Muscle layer of duodenum (tissue), 2 donors: ENCODE data around the gene RHBDL2.
"Not testable (repeated sequence)": the region's sequence is repeated elsewhere in the genome, so short reads cannot be mapped to it uniquely, and the experiment has no call there.

ENCODE experiments used
- H3K27ac ChIP-seq: one replicate; pipeline ENCODE4 v1.7.0; 2013; ENCODE audit warnings: mild to moderate bottlenecking, low read length
- H3K27me3 ChIP-seq: one replicate; pipeline ENCODE4 v1.7.0; 2013; ENCODE audit warnings: low read depth, mild to moderate bottlenecking, control low read depth, low read length
- H3K36me3 ChIP-seq, 2 donors: one replicate each; pipeline ENCODE4 v1.7.0; 2013; ENCODE audit warnings: low read length in 2 of 2, control low read depth in 1 of 2, mild to moderate bottlenecking in 1 of 2; ENCODE audit not compliant: insufficient read depth in 2 of 2, control insufficient read depth in 1 of 2
- H3K4me1 ChIP-seq, 2 donors: one replicate each; pipeline ENCODE4 v1.7.0; 2013; ENCODE audit warnings: low read length in 2 of 2, mild to moderate bottlenecking in 2 of 2, control low read depth in 1 of 2, moderate library complexity in 1 of 2; ENCODE audit not compliant: insufficient read depth in 2 of 2, control insufficient read depth in 1 of 2
- H3K4me3 ChIP-seq, 2 donors: one replicate each; pipeline ENCODE4 v1.7.0; 2013; ENCODE audit warnings: low read length in 2 of 2, low read depth in 1 of 2, mild to moderate bottlenecking in 1 of 2
- H3K9me3 ChIP-seq, 2 donors: one replicate each; pipeline ENCODE4 v1.7.0; 2013; ENCODE audit warnings: low read length in 2 of 2, control low read depth in 1 of 2, mild to moderate bottlenecking in 1 of 2; ENCODE audit not compliant: control insufficient read depth in 1 of 2
- donor health status: healthy.

The RHBDL2 gene

GRCh38 chr1:38846210-38846609 lies 95.4 kb downstream of the RHBDL2 start:
- Histone ChIP-seq H3K27ac (no peak overlapping the region), H3K4me1 (no peaks in the 10 kb centered on the region), H3K27me3 (no peaks in the 10 kb centered on the region), H3K4me3 (no peak overlapping the region), H3K9me3 (no peaks in the 10 kb centered on the region), H3K36me3 (peaks cover 36 to 51% of the 10 kb centered on the region in 2 donors)

- H3K4me3 ChIP-seq, H3K27me3 ChIP-seq, H3K27ac ChIP-seq, H3K9me3 ChIP-seq, H3K4me1 ChIP-seq: not testable (repeated sequence)
- H3K36me3 ChIP-seq, result peaks cover 28 to 48% of the 10 kb centered on the region in 2 donors
Observed at GRCh38 chr1:38845088-38845487, 96.5 kb downstream of the RHBDL2 start.

GRCh38 chr1:38840281-38840680 lies 101.3 kb downstream of the RHBDL2 start:
- no peaks in the 10 kb centered on the region for H3K9me3 ChIP-seq
- no peak overlapping the region for H3K27ac ChIP-seq
- peaks cover 27 to 37% of the 10 kb centered on the region in 2 donors for H3K36me3 ChIP-seq
- H3K27me3 ChIP-seq, result no peaks in the 10 kb centered on the region
- no peaks in the 10 kb centered on the region for H3K4me1 ChIP-seq
- no peak overlapping the region for H3K4me3 ChIP-seq

- Histone ChIP-seq H3K4me3 (no peak overlapping the region), H3K27ac (no peak overlapping the region), H3K4me1 (no peaks in the 10 kb centered on the region), H3K27me3 (no peaks in the 10 kb centered on the region), H3K36me3 (peaks cover 27 to 33% of the 10 kb centered on the region in 2 donors), H3K9me3 (no peaks in the 10 kb centered on the region)
Observed at GRCh38 chr1:38839363-38839762, 102.3 kb downstream of the RHBDL2 start.

GRCh38 chr1:38836316-38836715 lies 105.3 kb downstream of the RHBDL2 start:
- H3K27me3 ChIP-seq, H3K27ac ChIP-seq, H3K9me3 ChIP-seq, H3K4me3 ChIP-seq, H3K4me1 ChIP-seq: not testable (repeated sequence)
- H3K36me3 ChIP-seq, result peaks cover 15 to 21% of the 10 kb centered on the region in 2 donors
